Sigmoid colon (tissue), 4 donors: ENCODE data around the gene PPP1R18.

Source experiments
- EP300 ChIP-seq, 4 donors: sonication (generic); formaldehyde crosslinking; IDR thresholded peaks; one replicate each; pipeline ENCODE4 v1.6.1; 2017; ENCODE audit warnings: antibody characterized with exemption in 4 of 4
- POLR2A ChIP-seq, 2 donors: fragments of 450-650 bp; IDR thresholded peaks; one replicate each; pipeline ENCODE4 v1.6.1; 2016; ENCODE audit warnings: antibody characterized with exemption in 2 of 2, mild to moderate bottlenecking in 2 of 2, moderate library complexity in 2 of 2
- TF ChIP-seq, protein P1 (sequence below), 4 experiments: fragments of 450-650 bp in 3 of 4; fragments of 200-600 bp in 1 of 4; IDR thresholded peaks; one replicate each; pipeline ENCODE4 v1.5.1; 2016 to 2019; ENCODE audit warnings: antibody characterized with exemption in 4 of 4, mild to moderate bottlenecking in 3 of 4, moderate library complexity in 2 of 4

DNA sequence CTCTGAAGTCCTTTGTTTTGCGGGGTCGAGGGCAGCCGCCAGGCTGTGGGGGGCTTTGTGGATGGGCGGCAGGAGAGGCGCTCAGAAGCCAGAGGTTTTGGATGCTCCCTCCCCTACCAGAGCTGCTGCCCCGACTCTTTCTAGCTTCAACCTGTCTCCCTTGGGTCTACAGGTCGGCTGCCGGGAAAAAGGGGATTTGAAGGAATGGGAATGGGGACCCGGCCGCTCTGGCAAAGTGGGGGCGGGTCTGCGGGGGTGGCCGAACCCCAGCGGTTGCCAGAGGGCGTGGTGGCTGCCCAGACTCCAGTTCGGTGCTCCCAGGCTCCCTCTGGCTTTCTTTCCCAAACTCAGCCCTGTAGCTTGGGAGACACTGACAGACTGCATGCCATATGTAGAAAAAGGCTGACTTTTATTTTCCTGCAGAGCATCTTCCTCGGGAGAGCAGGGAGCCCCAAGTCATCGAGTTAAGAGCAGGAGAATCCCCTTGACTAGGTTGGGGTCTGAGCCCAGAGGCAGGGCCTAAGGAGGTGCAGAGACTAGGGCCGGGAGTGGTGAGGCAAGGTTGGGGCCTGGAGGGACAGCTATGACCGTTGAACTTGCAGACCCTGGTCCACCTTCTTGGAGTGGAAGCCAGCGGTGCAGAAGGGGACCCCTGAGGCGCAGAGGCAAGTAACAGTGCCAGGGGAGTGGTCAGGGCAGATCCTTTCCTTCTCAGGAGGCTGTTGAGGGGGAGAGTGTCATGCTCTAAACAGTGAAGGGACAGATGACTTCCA is 1.4 kb upstream of the PPP1R18 start:
- TF ChIP-seq, protein P1, sequence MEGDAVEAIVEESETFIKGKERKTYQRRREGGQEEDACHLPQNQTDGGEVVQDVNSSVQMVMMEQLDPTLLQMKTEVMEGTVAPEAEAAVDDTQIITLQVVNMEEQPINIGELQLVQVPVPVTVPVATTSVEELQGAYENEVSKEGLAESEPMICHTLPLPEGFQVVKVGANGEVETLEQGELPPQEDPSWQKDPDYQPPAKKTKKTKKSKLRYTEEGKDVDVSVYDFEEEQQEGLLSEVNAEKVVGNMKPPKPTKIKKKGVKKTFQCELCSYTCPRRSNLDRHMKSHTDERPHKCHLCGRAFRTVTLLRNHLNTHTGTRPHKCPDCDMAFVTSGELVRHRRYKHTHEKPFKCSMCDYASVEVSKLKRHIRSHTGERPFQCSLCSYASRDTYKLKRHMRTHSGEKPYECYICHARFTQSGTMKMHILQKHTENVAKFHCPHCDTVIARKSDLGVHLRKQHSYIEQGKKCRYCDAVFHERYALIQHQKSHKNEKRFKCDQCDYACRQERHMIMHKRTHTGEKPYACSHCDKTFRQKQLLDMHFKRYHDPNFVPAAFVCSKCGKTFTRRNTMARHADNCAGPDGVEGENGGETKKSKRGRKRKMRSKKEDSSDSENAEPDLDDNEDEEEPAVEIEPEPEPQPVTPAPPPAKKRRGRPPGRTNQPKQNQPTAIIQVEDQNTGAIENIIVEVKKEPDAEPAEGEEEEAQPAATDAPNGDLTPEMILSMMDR (IDR thresholded peaks at IDR 0.05), result peak in 1 of 4 experiments; percentile 28
- TF ChIP-seq POLR2A (IDR thresholded peaks at IDR 0.05) (no peak), EP300 (IDR thresholded peaks at IDR 0.05) (no peak)
